Trophoblast cell (in vitro differentiated cells and primary cell): ENCODE measurements around the gene PSMA7.

ENCODE experiments used
- DNase-seq, 2 donors: peaks; one replicate each; pipeline ENCODE4 v3.0.0-alpha.2; 2016
- H2AFZ ChIP-seq: 2 replicates; pipeline ENCODE4 v1.6.1; 2013; ENCODE audit warnings: low read length, moderate library complexity, mild to moderate bottlenecking; ENCODE audit not compliant: insufficient read depth, poor library complexity
- H2AK5ac ChIP-seq: 2 replicates; pipeline ENCODE4 v1.6.1; 2013; ENCODE audit warnings: mild to moderate bottlenecking, low read length
- H2BK120ac ChIP-seq: 2 replicates; pipeline ENCODE4 v1.6.1; 2013; ENCODE audit warnings: low read length, mild to moderate bottlenecking, moderate library complexity; ENCODE audit not compliant: insufficient read depth, poor library complexity
- H2BK12ac ChIP-seq: 2 replicates; pipeline ENCODE4 v1.6.1; 2013; ENCODE audit warnings: mild to moderate bottlenecking, low read length, moderate library complexity
- H2BK5ac ChIP-seq: 2 replicates; pipeline ENCODE4 v1.6.1; 2013; ENCODE audit warnings: low read length, low read depth, moderate library complexity, mild to moderate bottlenecking; ENCODE audit not compliant: poor library complexity
- H3K14ac ChIP-seq: 2 replicates; pipeline ENCODE4 v1.6.1; 2013; ENCODE audit warnings: mild to moderate bottlenecking, low read length
- H3K18ac ChIP-seq: 2 replicates; pipeline ENCODE4 v1.6.1; 2013; ENCODE audit warnings: mild to moderate bottlenecking, low read length
- H3K23ac ChIP-seq: 2 replicates; pipeline ENCODE4 v1.6.1; 2013; ENCODE audit warnings: low read length
- H3K27ac ChIP-seq: 2 replicates; pipeline ENCODE4 v1.5.1; 2013; ENCODE audit warnings: low read depth, mild to moderate bottlenecking, inconsistent platforms, low read length, moderate library complexity
- H3K27me3 ChIP-seq: 2 replicates; pipeline ENCODE4 v1.6.1; 2013; ENCODE audit warnings: inconsistent platforms, mild to moderate bottlenecking, low read length, moderate library complexity; ENCODE audit not compliant: insufficient read depth
- H3K36me3 ChIP-seq, 2 experiments: 1 replicate in 1 of 2; 2 replicates in 1 of 2; pipeline ENCODE4 v1.6.1; 2013; ENCODE audit warnings: low read length in 2 of 2, mild to moderate bottlenecking in 2 of 2, moderate library complexity in 1 of 2; ENCODE audit not compliant: insufficient read depth in 2 of 2, control insufficient read depth in 1 of 2
- H3K4ac ChIP-seq: 2 replicates; pipeline ENCODE4 v1.6.1; 2013; ENCODE audit warnings: low read depth, mild to moderate bottlenecking, low read length, moderate library complexity
- H3K4me1 ChIP-seq, 2 experiments: 1 replicate in 1 of 2; 2 replicates in 1 of 2; pipeline ENCODE4 v1.6.1; 2013; ENCODE audit warnings: low read length in 2 of 2, mild to moderate bottlenecking in 2 of 2, moderate library complexity in 1 of 2; ENCODE audit not compliant: insufficient read depth in 2 of 2, control insufficient read depth in 1 of 2
- H3K4me2 ChIP-seq: 2 replicates; pipeline ENCODE4 v1.6.1; 2013; ENCODE audit warnings: inconsistent platforms, mild to moderate bottlenecking, low read length, moderate library complexity
- H3K4me3 ChIP-seq: 2 replicates; pipeline ENCODE4 v1.5.1; 2013; ENCODE audit warnings: mild to moderate bottlenecking, low read depth, low read length, inconsistent platforms
- H3K79me1 ChIP-seq: one replicate; pipeline ENCODE4 v1.6.1; 2013; ENCODE audit warnings: low read length
- H3K79me2 ChIP-seq: 2 replicates; pipeline ENCODE4 v1.6.1; 2013; ENCODE audit warnings: low read length, mild to moderate bottlenecking; ENCODE audit not compliant: control insufficient read depth, insufficient read depth, poor library complexity
- H3K9ac ChIP-seq: 2 replicates; pipeline ENCODE4 v1.6.1; 2013; ENCODE audit warnings: mild to moderate bottlenecking, low read length
- H3K9me3 ChIP-seq: 2 replicates; pipeline ENCODE4 v1.6.1; 2013; ENCODE audit warnings: low read depth, mild to moderate bottlenecking, control low read depth, inconsistent platforms, low read length; ENCODE audit not compliant: insufficient read depth
- H4K12ac ChIP-seq: 2 replicates; pipeline ENCODE4 v1.6.1; 2013; ENCODE audit warnings: low read depth, mild to moderate bottlenecking, low read length, moderate library complexity
- H4K8ac ChIP-seq: 2 replicates; pipeline ENCODE4 v1.6.1; 2013; ENCODE audit warnings: low read depth, mild to moderate bottlenecking, low read length, moderate library complexity
- H4K91ac ChIP-seq: one replicate; pipeline ENCODE4 v1.6.1; 2013; ENCODE audit warnings: low read depth, mild to moderate bottlenecking, low read length, moderate library complexity
- WGBS: extraction: QIAGEN DNeasy Blood & Tissue Kit; methylation state at CpG from one replicate; pipeline ENCODE4 v1.1.7; 2013; ENCODE audit warnings: missing lambda C conversion rate; ENCODE audit not compliant: insufficient read length, insufficient coverage; ENCODE audit errors: extremely low coverage; 5-methylcytosine and 5-hydroxymethylcytosine counted together

PSMA7 gene

DNA sequence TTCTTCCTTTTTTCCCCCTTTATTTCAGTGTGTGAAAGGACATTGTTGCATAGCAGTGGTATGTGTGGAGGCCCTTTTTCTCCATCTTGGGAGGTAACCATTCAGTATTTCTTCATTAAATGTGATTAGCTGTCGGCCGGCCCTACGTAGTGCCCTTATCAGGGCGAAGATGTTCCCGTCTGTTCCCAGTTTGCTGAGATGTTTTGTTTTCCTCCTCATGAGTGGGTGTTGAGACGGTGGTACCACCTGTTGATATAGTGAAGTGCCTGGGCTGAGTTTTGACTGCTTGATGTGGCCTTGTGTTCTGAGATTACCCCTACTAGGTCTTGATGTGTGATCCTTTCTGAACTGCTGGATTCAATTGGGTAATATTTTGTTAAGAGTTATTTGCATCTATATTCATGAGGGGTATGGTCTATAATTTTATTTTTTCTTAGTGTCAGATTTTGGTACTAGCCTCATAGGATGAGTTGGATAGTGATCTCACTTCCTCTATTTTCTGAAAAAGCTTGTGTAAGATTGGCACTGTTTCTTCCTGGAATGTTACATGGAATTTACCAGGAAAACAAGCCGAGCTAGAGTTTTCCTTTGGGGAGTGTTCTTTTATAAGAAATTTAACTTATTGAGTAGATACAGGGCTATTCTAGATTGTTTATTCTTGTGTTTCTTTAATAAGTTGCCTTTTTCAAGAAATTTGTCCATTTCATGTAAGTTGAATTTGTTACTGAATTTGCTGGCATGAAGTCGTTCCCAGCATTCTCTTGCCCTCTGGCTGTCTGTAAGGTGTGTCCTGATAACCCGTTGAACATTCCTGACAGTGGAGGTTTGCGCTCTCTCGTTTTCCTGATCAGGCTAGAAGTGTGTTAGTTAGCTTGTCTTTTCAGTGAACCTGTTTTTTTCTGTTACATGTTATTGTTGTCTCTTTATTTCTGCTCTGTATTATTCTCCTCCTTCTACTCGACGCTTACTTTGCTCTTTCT lies 44.0 kb upstream of the PSMA7 start:
- WGBS, result no CpG with 5 or more reads among the region's 13 CpGs
- Histone ChIP-seq H3K4me3 (no peak overlapping the region), H3K9me3 (no peaks in the 10 kb centered on the region)

DNA sequence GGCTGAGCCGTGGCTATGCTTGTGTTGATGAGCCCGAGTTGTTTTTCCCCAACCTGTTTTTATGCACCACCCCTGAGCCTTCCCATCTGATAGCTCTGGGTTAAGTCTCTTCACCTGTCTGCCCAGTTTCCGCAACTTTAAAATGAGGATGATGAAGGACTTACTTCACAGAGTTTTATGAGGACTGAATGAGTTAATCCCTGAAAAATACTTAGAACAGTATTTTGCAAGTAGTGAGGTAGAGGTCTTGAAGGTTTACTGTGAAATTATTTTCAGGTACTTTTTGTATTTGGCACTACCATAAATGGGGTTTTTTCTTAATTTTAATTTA lies 42.9 kb upstream of the PSMA7 start:
- H4K91ac ChIP-seq, result no peak overlapping the region
- H3K23ac ChIP-seq, result no peak overlapping the region
- DNase-seq, result no peak
- H3K9ac ChIP-seq, result no peak overlapping the region
- no peak overlapping the region for H4K12ac ChIP-seq
- no peak overlapping the region for H3K4me2 ChIP-seq
- H2AFZ ChIP-seq, result no peak overlapping the region
- H4K8ac ChIP-seq, result no peak overlapping the region
- peaks cover 7 to 11% of the 10 kb centered on the region in 2 experiments for H3K36me3 ChIP-seq
- no CpG with 5 or more reads among the region's 3 CpGs for WGBS
- no peak overlapping the region for H2BK12ac ChIP-seq
- H3K4ac ChIP-seq, result no peak overlapping the region
- H3K18ac ChIP-seq, result no peak overlapping the region
- H3K14ac ChIP-seq, result no peak overlapping the region
- peaks cover 6% of the 10 kb centered on the region for H3K79me1 ChIP-seq
- H3K27me3 ChIP-seq, result no peaks in the 10 kb centered on the region
- no peak overlapping the region for H3K27ac ChIP-seq
- no peak overlapping the region for H2BK5ac ChIP-seq
- H2AK5ac ChIP-seq, result no peak overlapping the region
- H3K9me3 ChIP-seq, result no peaks in the 10 kb centered on the region
- peaks cover 7% of the 10 kb centered on the region for H3K79me2 ChIP-seq
- peaks cover 3 to 8% of the 10 kb centered on the region in 2 experiments for H3K4me1 ChIP-seq
- no peak overlapping the region for H3K4me3 ChIP-seq
- no peak overlapping the region for H2BK120ac ChIP-seq

More for the DNA sequence above, 44.0 kb upstream of the PSMA7 start:
- no peak overlapping the region for H3K18ac ChIP-seq
- no peak overlapping the region for H3K4me2 ChIP-seq
- no peak overlapping the region for H4K8ac ChIP-seq
- no peak overlapping the region for H2BK12ac ChIP-seq
- no peak overlapping the region for H2AK5ac ChIP-seq
- no peak overlapping the region for H3K4ac ChIP-seq
- no peaks in the 10 kb centered on the region for H3K27me3 ChIP-seq
- H4K12ac ChIP-seq, result no peak overlapping the region
- peaks cover 7% of the 10 kb centered on the region for H3K79me2 ChIP-seq
- H2BK5ac ChIP-seq, result no peak overlapping the region
- H4K91ac ChIP-seq, result no peak overlapping the region
- no peak overlapping the region for H2AFZ ChIP-seq
- H3K4me1 ChIP-seq, result peaks cover 3 to 8% of the 10 kb centered on the region in 2 experiments
- H3K27ac ChIP-seq, result no peak overlapping the region
- H3K79me1 ChIP-seq, result peaks cover 6% of the 10 kb centered on the region
- DNase-seq, result peak; percentile 55 to 79
- H2BK120ac ChIP-seq, result no peak overlapping the region
- H3K14ac ChIP-seq, result no peak overlapping the region
- H3K9ac ChIP-seq, result no peak overlapping the region
- peaks cover 8 to 12% of the 10 kb centered on the region in 2 experiments for H3K36me3 ChIP-seq
- H3K23ac ChIP-seq, result no peak overlapping the region

DNA sequence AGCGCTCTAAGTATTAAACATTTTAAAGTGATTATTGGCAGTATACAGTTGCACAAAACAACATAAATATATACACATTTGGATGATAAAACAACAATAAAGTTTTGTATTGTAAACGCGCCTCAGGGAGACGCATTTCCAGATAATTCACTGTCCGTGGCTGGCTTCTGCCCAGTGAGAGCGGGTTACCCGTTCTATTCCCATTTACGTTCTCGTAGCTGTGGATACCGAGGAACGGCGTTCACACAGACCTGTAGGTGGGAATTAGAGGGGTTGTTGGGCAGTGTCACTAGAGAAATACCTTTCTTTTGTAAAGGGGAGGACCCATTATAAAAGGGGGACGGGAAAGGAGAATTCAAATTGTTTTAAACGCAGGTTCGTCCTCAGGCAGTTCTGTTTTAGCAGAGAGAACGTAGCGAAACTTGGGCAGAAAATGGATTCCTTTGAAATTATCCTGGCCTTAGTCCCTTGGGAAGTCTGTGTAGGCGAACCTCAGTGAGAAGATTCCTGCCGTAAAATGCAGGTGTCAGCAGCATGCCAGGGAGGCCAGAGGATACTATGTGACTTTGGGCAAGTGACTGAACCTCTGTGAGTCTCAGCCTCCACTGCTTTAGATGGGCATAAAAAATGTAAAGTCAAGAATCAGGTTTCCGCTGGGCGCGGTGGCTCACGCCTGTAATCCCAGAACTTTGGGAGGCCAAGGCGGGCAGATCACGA lies 40.4 kb upstream of the PSMA7 start:
- no peak overlapping the region for H2AK5ac ChIP-seq
- no peak overlapping the region for H3K27ac ChIP-seq
- no peak overlapping the region for H2BK120ac ChIP-seq
- peaks cover 9 to 12% of the 10 kb centered on the region in 2 experiments for H3K36me3 ChIP-seq
- peak overlapping the region; percentile 85 for H3K14ac ChIP-seq
- peaks cover 7% of the 10 kb centered on the region for H3K79me2 ChIP-seq
- H3K9me3 ChIP-seq, result no peaks in the 10 kb centered on the region
- no peak overlapping the region for H2BK5ac ChIP-seq
- no peaks in the 10 kb centered on the region for H3K27me3 ChIP-seq
- no peak overlapping the region for H3K23ac ChIP-seq
- H2BK12ac ChIP-seq, result no peak overlapping the region
- DNase-seq, result peak in 1 of 2 donors; percentile 17
- no CpG with 5 or more reads among the region's 25 CpGs for WGBS
- peaks cover 6% of the 10 kb centered on the region for H3K79me1 ChIP-seq
- H4K8ac ChIP-seq, result peak overlapping the region; percentile 94
- H3K4me1 ChIP-seq, result peaks cover 3 to 8% of the 10 kb centered on the region in 2 experiments
- peak overlapping the region; percentile 88 for H4K91ac ChIP-seq
- peak overlapping the region; percentile 67 for H4K12ac ChIP-seq
- no peak overlapping the region for H2AFZ ChIP-seq
- H3K9ac ChIP-seq, result peak overlapping the region; percentile 98
- H3K4ac ChIP-seq, result peak overlapping the region; percentile 81
- H3K18ac ChIP-seq, result no peak overlapping the region
- peak overlapping the region; percentile 94 for H3K4me2 ChIP-seq
- H3K4me3 ChIP-seq, result peak overlapping the region; percentile 96

DNA sequence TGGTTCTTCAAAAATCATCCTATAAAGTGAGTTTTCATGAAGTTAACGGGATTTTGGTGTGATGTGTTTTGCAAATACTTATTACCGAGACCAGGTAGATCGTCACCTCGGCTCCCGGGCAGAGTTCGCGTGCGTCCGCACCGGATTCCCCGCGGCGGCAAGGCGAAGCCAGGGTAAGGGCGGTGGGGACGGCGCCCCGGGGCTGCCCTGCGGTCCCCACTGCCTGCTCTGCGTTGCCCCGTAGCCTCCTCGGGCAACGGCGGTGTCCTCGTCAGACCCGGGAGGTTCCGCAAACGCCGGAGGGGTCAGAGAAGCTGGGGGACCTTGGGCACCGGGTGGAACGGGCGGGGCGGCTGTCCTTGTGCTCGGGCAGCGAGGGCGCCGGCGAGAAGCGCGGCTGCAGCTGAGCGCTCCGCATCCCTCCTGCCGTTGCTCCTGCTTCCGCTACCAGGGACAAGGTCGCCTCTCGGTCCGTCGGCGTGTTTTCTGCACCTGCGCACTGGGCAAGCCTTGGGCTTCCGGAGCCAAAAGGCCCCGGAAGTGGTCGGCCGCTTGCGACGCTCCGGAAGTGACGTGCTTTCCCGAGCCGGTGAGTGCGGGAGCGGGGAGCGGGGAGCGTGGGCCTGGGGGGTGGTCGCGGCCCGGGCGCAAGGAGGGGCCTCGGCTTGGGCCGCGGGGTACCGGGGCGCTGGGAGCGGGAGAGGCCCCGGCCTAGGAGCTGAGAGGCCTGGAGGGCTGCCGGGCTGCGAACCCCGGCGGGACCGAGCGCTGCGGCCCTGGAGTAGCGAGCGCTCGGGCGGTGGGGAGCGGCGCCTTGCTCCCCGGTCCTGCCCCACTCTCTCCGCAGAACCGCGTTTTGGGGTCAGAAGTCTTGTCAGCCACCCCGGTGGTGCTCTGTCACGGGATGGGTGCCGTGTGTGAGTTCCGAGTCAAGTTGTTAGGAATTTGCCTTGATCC lies 39.6 kb upstream of the PSMA7 start, which contains the start of gene MTG2:
Gene MTG2 (plus strand): TSS at position 560 of the 957 bp plus-strand sequence. CDS start 10,393 bp downstream, outside the sequence.
- Histone ChIP-seq H3K9me3 (no peaks in the 10 kb centered on the region), H4K12ac (peak within 1 kb of the TSS; percentile 75), H2AFZ (peak within 1 kb of the TSS; percentile 77), H2AK5ac (peak within 1 kb of the TSS; percentile 79), H2BK12ac (no peak within 1 kb of the TSS), H4K91ac (peak within 1 kb of the TSS; percentile 88), H3K27me3 (no peaks in the 10 kb centered on the region), H3K4me2 (peak within 1 kb of the TSS; percentile 94), H3K4me3 (peak within 1 kb of the TSS; percentile 96), H3K18ac (peak within 1 kb of the TSS; percentile 80), H3K23ac (no peak within 1 kb of the TSS), H2BK120ac (peak within 1 kb of the TSS; percentile 53), H3K9ac (peak within 1 kb of the TSS; percentile 98), H4K8ac (peak within 1 kb of the TSS; percentile 94), H3K79me1 (peaks cover 6% of the 10 kb centered on the region), H3K27ac (peak within 1 kb of the TSS; percentile 45), H3K79me2 (peaks cover 7% of the 10 kb centered on the region), H2BK5ac (peak within 1 kb of the TSS; percentile 74), H3K14ac (peak within 1 kb of the TSS; percentile 85), H3K36me3 (peaks cover 11 to 14% of the 10 kb centered on the region in 2 experiments), H3K4ac (peak within 1 kb of the TSS; percentile 82), H3K4me1 (peaks cover 3 to 8% of the 10 kb centered on the region in 2 experiments)
- WGBS, result no CpG with 5 or more reads among the region's 96 CpGs
- DNase-seq, result peak; percentile 98 to 99
